H4 (cell line): Measurements from ENCODE around the gene ATP2B2. TPM values are rescaled to one million over a fixed set of nuclear protein-coding genes. Genes with fewer than 3 reads are reported as not detected.

Experiments
- DNase-seq: peaks from one replicate; pipeline ENCODE4 v3.0.0-alpha.2; 2015; ENCODE audit warnings: low spot score
- total RNA-seq: library from RNA; depleted of rRNA; stranded (reverse); fragments of >200 nt; shearing (Covaris generic); gene quantifications from 2 replicates; pipeline ENCODE4 v1.2.3, GENCODE V29; 2014

Gene ATP2B2
- total RNA-seq, 1 experiment from 2014 or later = 0.12 TPM

DNA sequence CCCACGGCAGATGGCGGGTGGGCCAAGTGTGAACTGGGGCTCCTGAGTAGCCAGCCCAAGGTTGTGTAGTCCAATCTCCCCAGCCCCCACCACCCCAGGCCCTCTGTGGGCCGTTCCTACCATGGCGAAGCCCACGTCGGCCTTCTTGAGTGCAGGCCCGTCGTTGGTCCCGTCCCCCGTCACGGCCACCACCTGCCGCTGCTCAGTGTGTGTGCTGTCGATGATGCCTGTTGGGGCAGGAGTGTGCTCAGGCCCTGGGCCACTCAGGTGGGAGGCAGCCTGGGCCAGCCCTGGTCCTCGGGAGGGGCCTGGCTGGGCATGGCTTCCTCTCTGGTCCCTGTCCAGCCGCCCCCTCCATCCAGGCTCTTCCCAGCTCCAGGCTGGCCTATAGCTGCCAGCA is 159.5 kb downstream of the ATP2B2 start:
- DNase-seq = no peak

DNA sequence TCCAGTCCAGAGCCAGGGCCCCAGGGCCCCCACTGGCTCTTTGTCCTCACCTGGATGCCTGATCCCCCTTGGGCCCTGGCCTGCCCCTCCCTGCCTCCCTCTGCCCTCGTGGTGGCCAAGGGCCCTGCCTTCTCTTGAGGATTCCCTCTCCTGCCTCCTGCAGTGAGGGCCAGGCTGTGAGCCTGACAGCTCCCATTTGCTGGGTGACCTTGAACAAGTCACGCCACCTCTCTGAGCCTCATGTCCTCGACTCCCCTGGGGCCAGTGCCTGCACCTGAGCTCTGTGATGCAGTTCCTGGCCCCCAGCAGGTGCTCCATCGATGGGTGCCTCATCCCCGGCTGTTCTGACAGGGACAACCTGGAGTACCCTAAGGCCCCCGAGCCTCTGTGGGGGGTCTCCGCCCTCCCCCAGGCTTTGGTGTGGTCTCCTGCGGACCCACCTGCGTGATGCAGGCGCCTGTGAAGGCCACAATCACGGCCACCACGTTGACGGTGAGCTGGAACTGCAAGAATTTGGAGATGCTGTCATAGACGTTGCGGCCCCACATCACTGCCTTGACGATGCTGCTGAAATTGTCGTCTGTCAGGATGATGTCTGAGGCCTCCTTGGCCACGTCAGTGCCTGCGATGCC is 160.3 kb downstream of the ATP2B2 start:
- no peak for DNase-seq

DNA sequence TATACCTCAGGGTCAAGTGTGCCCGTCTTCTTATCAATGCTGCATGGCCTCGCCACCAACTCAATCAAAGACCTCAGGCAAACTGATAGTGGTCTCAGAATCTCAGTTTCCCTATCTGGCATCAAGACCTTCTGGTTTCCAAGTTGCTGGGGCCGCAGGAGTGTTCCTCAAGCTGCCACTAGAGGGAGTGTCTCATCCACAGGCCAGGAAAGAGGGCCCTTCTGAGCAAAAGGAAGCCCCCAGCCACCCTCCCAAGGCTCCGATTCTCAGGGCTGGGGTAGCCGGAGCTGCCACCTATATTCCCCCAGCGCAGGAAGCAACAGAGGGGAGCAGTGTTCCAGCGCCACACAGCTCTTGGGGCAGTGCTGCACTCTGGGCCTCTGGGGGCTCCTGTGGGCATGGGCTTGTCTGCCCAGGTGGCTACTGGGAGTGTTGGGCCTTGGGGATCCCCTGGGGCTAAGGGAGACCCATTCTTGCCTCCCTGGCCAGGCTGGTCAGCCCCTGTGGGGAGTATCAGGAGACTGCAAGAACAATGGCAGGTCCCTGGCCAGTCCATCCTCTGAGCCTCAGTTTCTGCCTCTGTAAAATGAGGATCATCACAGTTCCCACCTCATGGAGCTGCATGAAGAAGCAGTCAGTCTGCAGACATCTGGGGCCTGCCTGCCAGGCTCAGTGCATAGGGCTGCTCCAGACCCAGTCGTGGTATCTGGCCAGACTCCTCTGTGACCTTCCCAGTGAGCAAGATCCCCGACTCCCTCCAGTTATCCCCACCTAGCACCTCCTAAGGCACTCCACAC is 161.0 kb downstream of the ATP2B2 start:
- DNase-seq = no peak

DNA sequence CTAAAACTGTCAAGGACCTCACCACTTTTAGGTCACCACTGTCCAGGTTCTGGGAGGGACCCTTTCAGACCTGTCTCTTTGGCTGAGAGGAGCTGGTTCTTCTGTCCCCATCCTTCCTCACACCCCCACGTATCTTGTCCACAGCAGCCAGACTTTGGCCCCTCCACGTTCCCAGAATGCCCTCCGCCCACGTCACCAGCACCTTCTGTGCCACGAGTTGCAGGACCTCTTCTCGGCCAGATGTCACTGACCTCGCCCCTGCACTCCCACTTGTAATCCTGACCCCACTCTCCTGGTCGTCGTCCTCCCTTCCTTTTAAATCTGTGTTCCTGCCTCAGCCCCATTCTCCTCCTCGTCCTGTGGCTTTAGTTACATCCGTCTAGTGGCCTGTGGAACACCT is 161.9 kb downstream of the ATP2B2 start:
- no peak for DNase-seq

DNA sequence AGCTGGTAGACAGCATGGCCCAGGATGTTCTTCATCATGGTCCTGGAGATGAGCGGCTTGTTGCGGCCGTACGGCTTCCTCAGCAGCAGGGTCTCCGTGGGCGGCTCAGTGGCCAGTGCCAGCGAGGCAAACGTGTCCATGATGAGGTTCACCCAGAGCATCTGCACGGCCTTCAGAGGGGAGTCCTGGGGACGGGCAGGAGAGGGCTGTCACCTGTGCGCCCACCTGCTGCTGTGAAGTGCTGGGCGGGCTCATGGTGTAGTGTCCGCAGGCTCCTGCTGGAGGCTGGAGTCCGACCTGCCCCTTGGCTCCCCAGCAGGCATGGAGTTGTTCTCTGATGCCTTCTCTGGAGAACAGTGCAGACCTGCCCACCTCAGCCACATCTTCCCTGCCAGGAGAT is 162.6 kb downstream of the ATP2B2 start:
- no peak for DNase-seq

DNA sequence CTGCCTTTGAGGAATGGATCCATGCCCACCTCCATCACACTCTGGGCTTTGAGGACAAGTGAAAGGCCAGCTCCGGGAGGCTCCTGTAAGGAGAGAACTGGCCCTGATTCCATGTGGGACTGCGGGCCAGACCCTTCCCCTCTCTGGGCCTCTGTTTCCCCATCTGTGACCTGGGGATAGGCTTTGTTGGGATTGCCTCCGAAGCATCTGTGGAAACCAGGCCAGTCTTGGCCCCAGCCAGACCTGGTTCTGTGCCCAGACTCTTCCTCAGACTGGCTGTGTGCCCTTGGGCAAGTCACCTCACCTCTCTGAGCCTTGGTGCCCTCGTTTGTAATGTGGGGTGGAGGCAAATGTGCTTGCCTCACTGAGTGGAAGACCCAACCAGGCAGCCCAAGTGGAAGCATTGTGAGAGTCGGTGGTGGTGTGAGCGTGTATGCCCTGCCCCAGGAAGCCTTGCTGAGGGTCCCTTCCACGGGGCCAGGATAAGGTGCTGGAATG is 163.4 kb downstream of the ATP2B2 start:
- DNase-seq = no peak

DNA sequence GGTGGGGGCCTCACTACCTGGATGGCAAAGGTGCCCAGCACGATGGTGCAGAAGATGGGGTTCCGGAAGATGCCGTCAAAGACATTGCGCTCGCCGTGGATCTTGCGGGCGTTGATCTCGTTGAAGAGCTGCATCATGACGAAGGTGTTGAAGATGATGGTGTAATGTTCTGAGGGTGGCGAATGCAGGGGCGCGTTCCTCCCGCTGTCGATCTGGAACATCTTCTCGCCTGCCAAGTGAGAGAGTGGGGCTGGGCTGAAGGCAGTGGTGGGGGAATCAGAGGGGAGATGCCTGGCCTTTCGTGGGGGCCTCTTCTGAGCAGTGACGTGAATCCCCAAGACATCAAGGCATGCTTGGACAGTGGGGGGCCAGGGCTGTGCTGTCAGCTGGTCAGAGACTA is 164.9 kb downstream of the ATP2B2 start:
- no peak for DNase-seq

DNA sequence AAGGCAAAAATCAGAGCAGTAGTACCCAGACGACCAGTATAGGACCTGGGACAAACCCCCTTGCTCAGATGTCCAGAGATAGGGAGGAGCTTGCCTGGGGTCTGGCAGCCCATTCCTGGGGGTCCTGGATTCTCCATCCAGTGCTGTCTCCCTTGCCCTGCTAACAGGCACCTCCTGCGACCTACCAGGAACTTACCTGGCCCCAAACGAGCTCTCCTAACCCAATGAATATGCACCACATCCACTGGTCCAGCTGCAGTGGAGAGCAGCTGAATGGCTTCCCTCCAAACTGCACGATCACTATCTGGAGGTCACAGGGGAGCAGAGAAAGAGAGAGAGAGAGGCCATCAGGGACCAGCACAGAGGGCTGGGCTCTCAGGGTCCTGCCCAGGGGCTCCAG is 165.3 kb downstream of the ATP2B2 start:
- no peak for DNase-seq

DNA sequence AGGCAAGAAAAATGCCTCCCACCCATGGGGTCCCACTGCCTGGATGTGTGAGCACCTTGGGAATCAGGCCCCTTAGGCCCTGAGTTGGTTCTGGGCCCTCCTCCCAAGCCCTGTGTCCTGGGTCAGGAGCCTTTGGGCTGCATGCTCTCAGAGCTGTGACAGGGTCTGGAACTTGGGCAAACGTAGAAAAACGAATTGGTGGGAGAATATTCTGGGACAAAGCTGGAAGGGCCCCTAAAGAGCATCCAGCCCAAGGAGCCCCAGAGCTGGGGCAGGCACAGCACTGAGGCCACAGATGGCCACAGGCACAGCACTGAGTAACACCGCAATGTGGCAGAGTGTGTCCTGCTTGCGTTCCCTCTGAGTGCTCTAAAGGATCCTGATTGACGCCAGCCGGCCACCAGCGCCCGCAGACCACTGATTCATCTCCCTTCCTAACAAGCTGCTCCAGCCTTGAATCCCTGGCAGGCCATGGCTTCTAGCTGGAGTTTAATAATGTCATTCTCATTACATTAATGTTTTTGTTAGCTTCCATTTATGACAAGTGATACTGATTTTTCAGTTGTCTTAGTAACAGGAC is 165.9 kb downstream of the ATP2B2 start:
- DNase-seq = no peak

DNA sequence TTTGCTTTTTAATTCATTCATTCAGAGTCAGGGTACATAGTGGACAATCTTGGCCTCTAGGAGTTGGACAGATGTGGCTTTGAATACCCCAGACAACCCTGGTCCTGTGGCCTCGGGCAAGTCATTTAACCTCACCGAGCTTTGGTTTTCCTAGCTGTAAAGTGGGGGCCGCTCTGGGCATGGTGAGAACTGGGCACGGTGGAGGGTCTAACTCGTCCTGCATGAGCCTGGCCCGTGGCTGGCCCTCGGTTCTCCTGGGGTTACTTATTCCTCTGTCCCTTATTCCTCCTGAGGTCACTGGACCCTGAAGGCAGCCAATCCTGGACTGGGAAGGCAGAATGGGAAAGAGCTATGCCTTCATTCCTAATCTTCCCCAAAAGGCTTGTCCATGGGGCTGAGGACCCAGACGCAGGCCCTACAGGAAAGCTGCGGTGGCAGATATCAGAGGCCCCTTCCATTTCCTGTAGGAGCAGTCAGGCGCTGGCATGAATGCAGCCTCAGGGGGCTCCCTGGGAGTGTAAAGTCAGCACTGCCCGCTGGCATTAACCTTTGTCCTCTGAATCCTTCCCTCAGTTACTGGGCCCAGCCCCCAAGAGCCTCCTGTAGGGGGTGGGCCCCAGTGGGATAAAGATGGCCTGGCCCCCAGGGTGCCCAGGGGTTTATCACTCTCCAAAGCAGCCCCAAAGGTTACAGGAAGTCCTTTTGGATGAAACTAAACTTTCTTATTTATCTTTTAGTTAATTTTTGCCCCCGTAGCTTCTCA is 166.6 kb downstream of the ATP2B2 start:
- no peak for DNase-seq

DNA sequence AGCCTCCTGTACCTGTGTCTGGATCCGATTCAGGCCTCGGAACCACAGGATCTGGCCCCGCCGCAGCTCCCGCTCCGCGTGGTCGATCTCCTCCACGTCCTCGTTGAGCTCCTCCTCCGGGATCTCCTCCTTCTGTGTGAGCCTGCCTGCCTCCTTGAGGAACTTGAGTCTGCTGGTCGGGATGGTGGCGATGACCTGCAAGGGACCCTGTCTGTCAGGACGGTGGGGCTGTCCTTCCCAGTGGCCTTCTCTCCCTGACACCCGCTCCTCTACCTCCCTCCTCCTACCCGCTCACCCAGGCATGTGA is 167.3 kb downstream of the ATP2B2 start:
- no peak for DNase-seq

DNA sequence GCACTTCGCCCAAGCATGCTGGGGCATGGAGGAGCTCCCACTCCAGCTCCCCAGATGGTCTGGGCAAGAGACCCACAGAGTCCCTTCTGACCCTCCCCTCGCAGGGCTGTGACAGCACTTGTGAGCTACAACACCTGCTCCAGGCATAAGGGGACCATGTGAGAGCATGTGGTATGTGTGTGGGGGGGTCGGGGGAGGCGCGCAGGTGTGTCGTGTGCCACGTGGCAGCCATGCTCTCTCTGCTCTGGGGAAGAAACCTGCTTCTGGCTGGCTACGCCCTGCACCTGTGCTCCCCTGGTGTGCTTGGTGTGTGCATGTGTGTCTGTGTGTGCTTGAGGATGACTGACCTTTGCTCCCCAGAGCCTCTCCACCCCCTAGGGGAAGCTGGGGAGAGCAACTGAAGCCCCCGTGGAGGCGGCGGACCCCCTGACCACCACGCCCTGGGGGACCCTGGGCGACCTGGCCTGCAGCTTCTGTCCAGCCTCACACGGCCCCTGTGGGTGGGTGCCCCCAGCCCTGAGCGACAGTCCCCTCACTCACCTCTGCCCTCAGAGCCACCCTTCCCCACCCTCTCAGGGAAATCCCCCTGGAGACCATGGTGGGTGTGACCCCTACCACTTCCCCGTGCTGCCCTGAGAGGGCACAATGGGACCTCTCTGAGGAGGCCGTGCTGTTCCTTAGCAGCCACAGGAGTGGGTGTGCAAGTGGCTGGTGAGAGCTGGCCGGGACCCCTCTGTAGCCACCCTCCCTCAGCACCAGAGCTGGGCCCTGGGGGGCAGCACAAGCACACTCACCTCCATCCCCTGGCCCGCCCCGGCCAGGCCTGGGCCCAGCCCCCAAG is 167.8 kb downstream of the ATP2B2 start:
- DNase-seq = no peak

DNA sequence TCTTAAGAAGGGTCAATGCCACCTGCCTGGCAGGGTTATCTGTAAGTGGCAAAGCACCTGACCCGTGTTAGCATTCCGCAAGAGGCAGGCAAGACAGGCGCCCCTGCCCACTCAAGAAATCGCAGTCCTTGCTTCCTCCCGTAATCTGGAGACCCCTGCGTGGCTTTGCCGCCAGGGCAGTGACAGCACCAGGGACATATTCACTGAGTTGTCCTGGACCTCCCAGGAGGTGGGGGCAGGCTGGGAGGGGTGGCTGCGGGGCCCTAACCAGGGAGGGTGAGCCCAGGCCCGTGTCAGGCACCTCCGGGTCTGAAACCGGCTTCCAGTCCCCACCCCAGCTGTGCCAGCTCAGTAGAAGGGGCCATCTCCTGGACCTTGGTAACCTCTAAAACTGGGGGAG is 168.6 kb downstream of the ATP2B2 start:
- DNase-seq = no peak

DNA sequence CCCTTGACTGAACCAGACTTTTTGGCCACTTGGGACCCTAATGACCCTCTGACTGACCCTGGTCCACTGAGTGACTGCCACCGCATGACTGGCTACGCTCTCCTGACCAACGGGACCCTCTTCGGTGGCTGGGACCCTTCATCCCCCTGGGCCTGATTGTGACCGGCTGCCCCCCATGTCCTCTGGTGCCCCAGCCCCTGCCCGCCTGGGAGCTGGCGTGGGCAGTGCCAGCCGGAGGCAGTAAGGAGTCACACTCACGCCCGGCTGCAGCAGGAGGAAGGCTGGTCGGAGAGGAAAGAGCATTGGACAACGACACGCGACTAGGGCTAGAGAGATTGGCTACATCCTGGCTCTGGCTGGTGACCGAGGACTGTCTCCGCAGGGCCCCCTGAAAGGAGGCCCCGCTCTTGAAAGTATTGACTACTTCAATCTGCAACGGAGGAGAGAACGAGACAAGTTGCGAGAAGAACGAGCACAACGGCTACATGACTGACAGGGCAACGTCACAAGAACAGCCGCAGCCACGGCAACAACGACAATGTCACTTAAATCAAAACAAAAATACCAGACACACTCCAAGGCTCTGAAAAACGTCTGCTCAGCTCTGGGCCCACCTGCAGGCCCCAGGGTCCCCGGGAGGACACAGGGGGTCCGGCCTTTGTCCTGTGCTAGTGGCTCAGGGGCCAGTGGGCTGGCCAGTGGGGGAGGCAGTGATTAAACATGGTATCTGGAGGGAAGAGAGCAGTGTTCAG is 169.3 kb downstream of the ATP2B2 start:
- no peak for DNase-seq

DNA sequence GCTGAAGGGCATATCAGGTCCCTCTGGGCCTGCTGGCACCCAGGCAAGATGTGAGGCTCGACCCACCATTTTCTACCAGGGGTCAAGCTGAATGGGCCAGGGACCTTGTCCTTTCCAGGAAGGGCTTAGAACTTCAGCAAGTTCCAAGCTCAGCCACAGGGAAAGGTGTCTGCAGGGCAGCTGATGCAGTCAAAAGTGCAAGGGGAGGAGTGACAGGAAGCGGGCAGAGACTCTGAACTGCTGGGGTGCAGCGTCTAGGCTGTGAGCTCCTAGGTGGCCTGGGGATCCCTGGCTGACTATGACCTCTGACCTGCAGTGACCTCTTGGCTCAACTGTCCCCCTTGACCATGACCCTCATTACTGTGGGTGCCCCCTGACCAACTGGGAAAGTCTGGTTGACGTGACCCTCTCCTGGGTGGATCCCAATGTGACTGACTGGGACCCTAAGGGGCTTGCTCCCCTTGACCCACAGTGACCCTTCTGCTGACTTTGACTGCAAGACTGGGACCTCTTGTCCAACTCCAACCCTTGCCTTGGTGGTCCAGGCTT is 170.1 kb downstream of the ATP2B2 start:
- DNase-seq = no peak

DNA sequence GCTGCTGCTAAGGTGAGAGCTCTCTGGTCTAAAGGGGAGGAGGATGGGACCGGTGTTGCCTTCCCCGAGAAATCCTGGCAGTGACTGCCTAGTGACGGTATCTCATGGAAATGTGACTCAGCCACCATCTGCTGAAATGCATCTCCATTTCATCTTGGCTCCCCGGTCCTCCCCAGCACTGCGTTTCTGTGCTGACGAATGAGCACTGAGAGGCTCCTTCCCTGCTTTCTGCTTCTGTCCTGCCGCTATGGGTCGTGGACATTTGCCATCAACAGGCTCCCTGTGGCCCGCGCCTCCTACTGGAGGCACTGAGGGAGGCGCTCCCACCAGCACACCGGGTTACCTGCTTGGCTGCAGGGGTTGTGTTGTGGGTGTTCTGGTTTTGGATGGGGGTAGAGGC is 170.9 kb downstream of the ATP2B2 start:
- DNase-seq = no peak

DNA sequence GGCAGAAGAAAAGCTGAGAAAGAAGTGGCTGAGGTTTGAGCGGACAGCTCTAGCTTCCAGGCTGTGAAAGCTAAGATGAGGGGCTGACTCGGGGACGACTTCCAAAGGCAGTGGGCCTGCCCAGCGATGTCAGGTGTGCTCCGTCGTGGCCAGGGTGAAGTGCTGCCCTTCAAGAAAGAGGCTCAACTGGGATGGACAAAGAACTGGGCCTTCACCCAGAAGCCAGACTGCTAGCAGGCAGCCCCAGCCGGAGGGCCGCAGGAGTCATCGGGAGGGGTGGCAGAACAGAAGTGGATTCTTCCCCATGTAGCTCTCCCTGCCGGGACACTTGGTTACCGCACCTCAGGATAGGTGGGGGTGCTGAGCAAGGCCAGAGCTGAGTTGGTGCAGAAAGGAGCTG is 171.3 kb downstream of the ATP2B2 start:
- DNase-seq = no peak

DNA sequence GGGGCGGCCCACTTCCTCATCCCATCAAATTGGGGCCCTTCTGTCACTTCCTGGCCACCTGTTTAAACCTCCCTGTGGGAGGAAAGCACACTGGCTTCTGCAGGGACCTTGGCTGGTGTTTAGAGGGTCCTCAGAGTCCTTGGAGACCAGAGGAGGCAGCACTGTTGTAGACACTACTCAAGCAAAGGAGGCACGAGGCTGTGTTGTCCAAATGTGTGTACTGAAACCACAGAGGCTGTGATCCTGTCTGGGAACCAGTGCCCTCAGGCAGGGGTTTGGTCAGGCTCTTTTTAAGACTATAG is 172.1 kb downstream of the ATP2B2 start:
- no peak for DNase-seq

DNA sequence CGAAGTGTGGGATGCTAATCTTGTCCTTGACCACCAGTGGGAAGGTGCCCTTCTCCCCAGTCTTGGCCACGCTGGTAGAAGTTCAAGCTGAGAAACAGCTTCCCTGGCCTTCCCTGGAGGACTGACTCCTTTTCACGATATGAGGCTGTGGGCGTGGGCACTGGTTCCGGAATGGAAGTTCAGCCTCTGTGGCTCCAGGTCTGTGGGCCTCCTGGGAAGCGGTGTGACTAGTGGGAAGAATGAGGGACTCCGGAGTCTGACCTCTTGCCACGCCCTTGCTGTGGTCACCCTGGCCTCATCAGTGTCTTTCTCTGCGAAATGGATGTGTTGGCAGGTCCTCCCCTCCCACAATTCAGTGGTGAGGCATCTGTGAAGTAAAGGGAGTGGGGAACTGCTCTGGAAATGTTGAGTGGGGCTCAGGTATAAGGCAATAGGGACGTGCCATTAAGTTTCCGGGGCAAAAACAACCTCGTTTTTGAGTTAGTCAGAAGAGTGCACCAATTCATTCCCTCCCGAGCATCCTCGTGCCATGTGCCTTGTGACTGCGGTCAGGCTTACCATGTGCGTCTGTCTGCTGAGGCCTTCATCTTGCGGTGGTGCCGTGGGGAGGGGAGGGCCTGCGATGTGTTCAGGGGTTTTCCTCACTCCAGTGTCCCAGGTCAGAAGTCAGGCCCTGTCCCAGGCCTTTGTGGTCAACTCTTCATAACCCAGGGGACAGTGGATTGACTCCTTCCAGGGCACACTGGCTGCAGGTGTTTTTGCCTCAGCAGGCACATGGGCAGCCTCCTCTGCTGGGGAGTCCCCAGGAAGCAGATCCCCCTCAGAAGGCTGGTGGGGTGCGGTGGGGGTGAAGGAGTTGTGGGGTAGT is 172.7 kb downstream of the ATP2B2 start:
- no peak for DNase-seq

DNA sequence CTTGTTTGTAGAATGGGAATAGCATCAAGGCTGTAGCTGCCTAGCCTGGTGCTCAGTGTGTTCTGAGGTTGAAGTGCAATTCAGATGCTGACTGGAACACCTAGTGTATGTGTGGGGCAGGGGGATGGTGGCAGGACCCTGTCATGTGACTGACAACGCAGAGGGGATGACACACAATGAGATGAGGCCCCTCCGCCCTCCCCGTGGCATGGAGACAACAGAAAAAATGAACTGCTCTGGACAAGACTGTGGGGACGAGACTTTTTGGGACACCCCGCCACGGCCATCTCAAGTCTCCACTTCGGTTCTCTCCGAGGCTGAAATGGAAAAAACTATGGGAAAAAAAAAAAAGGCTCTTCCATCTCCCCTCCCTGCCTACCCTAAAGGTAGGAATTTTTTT is 174.1 kb downstream of the ATP2B2 start:
- no peak for DNase-seq
